Measurements from ENCODE around the gene RAB30.

Gene RAB30

DNA sequence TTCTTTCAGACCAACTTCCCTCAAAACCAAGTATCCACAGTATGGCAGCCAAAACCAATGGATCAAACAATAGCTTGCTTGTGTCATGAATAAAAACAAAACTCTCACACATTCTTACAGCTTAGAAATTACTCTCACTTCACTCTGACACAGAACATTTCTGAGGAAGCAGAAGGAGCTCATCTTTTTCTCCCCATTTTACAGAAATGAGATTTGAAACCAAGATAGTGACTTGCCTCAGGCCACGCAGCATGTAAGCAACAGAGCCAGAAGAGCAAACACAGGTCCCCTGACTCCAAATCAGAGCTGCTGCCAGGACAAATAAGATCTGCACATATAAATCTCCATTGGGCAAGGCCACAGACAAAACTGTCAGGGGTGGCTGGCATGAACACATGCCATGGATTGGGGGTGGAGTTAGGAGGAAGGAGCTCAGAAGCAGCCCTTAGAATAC is 64.8 kb downstream of the RAB30 start:
- CTCF ChIA-PET = interaction anchor here (0.9 to 3.2 kb wide), 11 partner anchors 8 to 99 kb away, joined by 3 to 10 read pairs (median 4); no protein-coding TSS in a partner anchor
- TF ChIP-seq, protein P1, sequence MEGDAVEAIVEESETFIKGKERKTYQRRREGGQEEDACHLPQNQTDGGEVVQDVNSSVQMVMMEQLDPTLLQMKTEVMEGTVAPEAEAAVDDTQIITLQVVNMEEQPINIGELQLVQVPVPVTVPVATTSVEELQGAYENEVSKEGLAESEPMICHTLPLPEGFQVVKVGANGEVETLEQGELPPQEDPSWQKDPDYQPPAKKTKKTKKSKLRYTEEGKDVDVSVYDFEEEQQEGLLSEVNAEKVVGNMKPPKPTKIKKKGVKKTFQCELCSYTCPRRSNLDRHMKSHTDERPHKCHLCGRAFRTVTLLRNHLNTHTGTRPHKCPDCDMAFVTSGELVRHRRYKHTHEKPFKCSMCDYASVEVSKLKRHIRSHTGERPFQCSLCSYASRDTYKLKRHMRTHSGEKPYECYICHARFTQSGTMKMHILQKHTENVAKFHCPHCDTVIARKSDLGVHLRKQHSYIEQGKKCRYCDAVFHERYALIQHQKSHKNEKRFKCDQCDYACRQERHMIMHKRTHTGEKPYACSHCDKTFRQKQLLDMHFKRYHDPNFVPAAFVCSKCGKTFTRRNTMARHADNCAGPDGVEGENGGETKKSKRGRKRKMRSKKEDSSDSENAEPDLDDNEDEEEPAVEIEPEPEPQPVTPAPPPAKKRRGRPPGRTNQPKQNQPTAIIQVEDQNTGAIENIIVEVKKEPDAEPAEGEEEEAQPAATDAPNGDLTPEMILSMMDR (IDR thresholded peaks at IDR 0.05; ENCODE audit: control extremely low read depth, extremely low read depth, low read depth, missing control alignments) = no peak
- POLR2A ChIA-PET = interaction anchor here (1.1 to 1.3 kb wide), 2 partner anchors 11 to 65 kb away, joined by 4 read pairs; partner anchors contain the start of gene RAB30
- DNase-seq (ENCODE audit: extremely low spot score) = peak; percentile 59

DNA sequence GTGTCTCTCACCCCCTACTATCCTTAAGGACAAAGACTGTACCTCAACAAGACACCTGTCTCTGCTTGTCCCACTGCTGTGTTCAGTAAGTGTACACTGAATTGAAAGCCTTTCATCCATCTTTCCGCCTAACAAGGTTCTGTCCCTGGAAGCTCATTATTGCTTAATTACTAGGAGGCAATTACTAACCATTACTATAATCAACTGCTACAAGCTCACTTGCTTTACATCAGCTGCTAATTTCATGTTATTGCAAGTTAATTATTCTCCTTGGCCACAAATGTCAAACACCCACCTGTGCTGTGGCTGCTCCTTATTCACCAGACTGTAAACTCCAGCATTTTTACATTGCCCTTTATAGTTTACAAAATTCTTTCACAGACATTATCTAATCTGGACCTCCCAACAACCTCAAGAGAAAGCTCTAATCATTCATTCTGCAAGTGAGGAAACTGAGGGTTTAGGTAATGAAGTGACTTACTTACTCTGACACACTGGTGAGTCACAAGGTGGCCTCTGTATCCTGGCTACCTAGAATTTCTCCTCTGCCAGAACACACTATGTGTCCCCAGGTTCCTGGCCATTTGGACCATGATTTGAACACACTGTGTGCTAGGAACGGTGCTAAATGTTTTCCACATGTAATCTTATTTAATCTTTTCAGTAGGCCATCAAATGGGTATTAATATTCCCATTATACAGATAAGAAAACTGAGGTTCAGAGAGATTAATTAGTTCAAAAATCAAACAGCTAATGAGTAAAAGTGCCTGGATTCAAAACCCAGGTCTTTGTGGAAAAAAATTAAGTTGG is 66.7 kb downstream of the RAB30 start:
- ChIA-PET POLR2A (no interaction called here), CTCF (interaction anchor here (0.7 to 1.6 kb wide), 4 partner anchors 10 to 37 kb away, joined by 3 read pairs; no protein-coding TSS in a partner anchor)
- TF ChIP-seq, protein P1 (IDR thresholded peaks at IDR 0.05; ENCODE audit: control extremely low read depth, extremely low read depth, low read depth, missing control alignments) = no peak
- no peak for DNase-seq (ENCODE audit: extremely low spot score)

DNA sequence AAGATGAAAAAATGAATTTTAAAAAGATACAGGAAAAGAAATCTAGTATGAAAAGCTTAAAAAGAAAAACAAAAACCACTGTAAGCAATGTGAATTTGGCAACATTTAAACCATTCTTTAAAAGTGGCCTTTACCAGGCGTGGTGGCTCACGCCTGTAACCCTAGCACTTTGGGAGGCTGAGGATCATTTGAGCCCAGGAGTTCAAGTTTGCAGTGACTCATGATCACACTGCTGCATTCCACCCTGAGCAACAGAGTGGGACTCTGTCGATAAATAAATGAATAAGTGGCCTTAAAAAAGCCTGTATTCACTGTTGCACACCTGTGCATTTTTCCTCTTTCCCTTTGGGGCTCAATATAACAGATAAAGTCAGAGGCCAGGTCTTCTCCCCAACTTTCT is 69.2 kb downstream of the RAB30 start:
- no peak for DNase-seq (ENCODE audit: extremely low spot score)
- CTCF ChIA-PET = no interaction called here
- TF ChIP-seq, protein P1 (IDR thresholded peaks at IDR 0.05; ENCODE audit: control extremely low read depth, extremely low read depth, low read depth, missing control alignments) = no peak
- POLR2A ChIA-PET = no interaction called here

DNA sequence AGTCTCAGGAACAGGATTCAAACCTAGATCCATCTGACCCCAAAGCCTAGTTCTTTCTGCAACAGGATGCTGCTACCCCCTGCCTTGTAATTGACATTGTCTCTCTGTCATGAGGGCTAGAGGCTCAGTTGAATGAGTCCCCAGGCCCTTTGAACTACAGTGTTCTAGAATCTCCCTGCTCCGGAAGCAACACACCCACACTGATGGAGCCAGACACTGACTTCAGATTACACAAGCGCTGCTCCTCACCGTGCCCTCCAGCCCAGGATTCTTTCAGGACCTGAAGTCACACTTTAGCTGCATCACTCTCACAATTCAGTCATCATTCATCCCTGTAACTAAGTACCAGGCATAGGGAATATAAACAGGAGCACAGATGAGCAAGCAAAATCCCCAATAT is 69.6 kb downstream of the RAB30 start:
- TF ChIP-seq, protein P1 (IDR thresholded peaks at IDR 0.05; ENCODE audit: control extremely low read depth, extremely low read depth, low read depth, missing control alignments) = no peak
- ChIA-PET POLR2A (no interaction called here), CTCF (interaction anchor here (1.1 kb wide), 1 partner anchor 86 kb away, joined by 3 read pairs; no protein-coding TSS in a partner anchor)
- DNase-seq (ENCODE audit: extremely low spot score) = no peak

DNA sequence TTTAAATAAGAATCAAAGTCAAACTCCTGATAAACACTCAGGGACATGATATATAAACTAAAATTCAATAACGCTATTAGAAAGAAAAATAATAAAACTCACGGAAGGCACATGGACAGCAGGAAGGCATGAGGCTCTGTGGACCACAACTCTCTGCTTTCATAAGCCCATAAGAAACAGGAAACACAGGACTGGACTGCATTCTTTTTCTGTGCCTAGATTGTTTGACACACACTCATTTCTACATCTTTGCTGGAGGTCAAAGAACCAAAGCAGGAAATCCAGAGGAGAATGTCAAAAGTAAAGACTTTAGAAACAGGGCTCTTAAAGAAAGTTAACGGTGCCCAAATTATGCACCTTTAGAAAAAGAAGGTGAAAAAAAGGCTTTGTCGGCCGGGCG is 71.3 kb downstream of the RAB30 start:
- no peak for DNase-seq (ENCODE audit: extremely low spot score)
- ChIA-PET CTCF (interaction anchor here (1.2 to 2.1 kb wide), 2 partner anchors 10 to 15 kb away, joined by 3 to 6 read pairs; no protein-coding TSS in a partner anchor), POLR2A (no interaction called here)
- TF ChIP-seq, protein P1 (IDR thresholded peaks at IDR 0.05; ENCODE audit: control extremely low read depth, extremely low read depth, low read depth, missing control alignments) = no peak

DNA sequence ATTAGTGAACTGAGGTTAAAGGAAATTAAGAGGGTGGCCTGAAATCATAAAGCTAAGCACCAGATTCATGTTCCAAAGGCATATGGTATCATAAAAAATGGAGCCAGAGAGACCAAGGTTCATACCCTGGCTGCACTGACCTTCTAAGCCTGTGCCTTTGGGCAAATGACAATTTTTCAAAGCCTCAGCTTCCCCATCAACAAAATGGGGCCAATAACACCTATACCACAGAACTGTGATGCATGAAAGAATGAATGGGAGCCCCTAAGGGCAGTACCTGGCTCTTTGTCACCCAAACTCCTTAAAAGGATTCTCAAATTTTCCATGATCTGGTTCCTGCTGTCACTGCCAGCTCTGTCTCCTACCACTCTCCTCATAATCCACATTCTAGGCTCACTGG is 72.5 kb downstream of the RAB30 start:
- POLR2A ChIA-PET = no interaction called here
- TF ChIP-seq, protein P1 (IDR thresholded peaks at IDR 0.05; ENCODE audit: control extremely low read depth, extremely low read depth, low read depth, missing control alignments) = no peak
- no peak for DNase-seq (ENCODE audit: extremely low spot score)
- CTCF ChIA-PET = interaction anchor here (0.9 to 2.1 kb wide), 9 partner anchors 8 to 75 kb away, joined by 3 to 7 read pairs (median 3); no protein-coding TSS in a partner anchor

All from GM10248 (cell line).